HG03354 (cell line): ENCODE results near the gene SIRT7.
A peak's percentile ranks its signal among the peaks of the same experiment; 100 is the strongest.

Experiments used
- ATAC-seq: cut with Tn5 transposase; IDR thresholded peaks from one replicate; pipeline ENCODE4 v1.9.1; 2021; ENCODE audit warnings: mild to moderate bottlenecking; ENCODE audit not compliant: unreplicated experiment, poor library complexity, severe bottlenecking

Gene SIRT7

DNA sequence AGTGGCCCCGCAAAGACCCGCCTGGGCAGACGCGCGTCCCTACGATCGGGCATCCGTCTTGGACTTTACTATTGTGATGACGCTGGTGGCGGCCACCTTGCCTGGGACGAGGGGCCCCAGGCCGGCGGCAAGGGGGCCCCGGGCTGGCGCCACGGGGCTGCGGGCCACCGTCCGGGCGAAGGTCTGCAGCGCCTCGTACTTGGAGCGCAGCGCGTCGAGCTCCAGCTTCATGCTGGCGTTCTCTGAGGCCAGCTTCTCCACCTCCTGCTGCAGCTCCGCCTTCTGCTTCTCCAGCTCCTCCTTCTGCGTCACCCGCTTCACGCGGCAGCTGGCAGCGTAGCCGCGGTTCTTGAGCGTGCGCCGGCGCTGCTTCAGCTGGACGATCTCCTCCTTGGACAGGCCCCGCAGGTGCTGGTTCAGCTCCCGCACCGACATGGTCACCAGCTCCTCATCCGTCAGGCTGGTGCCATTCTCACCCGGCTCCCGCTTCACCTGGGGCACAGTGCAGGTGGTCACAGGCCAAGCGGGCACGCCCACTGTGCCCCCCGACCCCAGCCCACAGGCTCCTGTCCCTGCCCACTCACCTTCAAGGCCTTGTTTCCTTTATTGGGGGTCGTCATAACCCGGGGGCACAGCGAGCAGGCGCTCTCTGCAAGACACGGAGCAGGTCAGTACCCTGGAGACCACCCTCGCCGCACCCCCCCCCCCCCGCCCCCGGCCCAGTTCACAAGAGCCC, 4.8 kb upstream of the SIRT7 start:
- no peak for ATAC-seq

DNA sequence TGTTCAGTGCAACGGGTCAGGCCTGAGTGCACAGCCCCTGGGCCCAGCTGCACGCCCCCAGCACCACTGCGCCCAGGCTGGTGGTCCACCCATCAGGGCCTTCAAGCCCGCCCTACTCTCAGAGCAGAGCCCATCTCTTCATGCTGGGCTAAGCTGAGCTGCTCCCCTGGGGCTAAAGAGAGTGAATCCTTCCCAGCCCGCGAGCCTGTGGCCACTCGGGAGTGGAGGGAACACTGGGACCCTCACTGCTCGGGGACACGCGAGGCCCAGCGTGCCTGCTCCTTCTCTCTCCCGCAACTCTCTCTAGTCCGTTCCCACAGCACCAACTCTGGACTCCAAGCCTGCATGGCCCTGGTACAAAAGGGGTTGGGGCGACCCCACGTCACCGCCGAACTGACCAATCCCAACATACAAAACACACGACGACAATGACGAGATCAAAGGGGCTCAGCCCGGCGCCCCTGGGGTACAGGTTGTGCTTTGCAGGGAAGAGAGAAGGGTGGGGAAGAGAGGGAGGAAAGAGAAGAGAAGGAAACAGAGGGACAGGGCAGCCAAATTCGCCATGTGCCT, 4.1 kb upstream of the SIRT7 start:
- ATAC-seq, result no peak

DNA sequence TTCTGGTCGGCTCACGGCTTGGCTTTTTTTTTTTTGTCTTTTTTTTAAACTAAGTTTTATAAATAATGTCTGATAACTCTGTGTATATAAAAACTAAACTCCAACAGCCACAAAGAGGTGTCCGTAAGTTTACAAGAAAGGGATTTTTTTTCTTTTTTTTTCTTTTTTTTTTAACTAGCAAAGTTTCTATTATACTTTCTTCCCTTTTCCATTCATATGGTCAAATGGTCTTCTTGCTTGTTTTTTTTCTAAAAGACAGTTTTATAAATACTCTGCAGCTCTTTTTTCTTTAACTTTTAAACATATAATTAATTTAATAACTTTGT, 3.5 kb upstream of the SIRT7 start:
- ATAC-seq, result no peak

DNA sequence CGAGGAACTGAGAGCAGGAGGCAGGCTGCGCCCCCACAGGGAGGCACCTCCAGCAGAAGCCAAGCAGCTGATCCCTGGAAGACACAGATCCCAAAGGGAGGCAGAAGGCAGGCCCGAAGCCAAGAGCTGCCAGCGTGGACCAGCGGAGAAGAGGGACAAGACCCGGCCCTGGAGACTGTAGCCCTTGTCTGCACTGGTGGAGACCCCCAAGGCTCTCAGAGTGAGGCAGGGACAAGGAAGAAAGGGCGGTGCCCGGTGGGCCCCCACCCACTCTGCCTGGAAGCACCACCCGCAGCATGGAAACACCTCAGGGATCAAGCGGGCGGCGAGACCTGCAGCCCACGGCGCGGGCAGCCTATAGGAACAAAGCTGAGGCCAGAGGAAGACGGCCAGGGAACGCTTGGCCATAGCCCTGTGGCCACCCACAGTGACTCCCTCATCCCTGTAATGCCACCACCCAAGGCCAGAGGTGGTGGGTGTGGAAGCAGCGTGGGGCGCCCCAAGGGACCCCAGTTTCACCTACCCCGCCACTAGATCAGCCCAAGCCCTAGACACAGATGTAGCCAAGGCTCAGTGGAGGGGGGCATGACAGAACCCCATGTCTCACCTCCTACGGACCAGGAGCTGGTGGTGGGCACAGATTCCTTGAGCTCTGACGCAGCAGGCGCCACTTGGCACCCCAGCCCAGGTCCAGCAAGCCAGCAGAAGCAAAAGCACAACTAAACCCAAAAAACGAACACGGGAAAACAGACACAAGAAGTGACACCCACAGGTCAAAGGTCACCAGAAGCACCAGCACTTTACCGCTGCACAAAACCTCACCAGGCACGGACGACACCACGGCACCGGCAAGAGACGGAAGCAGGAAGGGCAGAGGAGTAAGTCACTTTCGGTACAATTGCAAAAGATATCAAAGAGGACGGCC, 2.9 kb upstream of the SIRT7 start:
- no peak for ATAC-seq

DNA sequence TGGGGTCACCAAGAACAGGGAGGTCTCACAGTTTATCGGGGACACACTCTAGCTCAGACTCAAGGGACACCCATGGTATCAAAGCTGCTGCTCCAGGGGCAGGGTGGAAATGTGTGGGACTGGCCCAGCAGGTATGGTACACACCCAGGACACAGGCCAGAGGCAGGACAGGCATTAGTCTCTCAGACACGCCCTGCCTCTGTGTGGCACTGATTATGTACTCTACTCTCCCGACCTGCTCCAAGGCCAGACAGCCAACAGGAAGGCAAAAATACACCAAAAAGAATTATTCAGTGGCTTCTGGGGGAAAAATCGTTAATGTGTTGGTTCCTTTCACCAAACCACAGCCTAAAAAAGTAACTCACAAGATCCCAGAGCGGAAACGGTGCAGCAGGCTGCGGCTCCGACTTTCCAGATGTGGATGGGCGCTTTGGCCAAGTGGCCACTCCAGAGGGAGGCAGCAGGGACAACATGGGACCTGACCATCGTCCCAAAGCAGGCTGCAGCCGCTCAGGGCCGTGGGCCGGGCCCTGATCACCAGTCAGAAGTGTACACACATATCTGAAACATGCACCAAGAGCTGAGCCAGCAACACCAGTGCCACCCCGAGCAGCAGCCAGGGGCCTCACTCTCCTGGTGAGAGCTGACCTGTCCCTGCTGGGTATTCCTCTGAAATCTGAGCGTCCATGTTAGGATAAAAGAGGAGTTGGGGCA, 1.0 kb upstream of the SIRT7 start:
- ATAC-seq, result no peak

DNA sequence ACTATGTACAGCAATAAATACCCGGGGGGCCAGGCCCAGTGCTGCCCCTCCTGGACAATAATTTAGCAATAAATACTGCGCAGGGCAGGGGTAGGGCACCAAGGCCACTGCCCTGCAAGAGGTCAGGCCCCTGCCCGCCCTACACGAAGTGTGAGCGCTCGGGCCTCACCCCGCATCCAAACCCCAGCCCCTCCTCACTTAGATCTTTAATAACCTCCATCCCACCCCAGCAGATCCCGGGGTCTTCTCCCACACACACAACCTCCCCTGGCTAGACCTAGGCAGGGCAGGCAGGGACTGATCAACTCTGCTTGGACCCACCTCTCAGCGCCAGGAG, 325 bp upstream of the SIRT7 start:
- ATAC-seq, result peak; percentile 37

DNA sequence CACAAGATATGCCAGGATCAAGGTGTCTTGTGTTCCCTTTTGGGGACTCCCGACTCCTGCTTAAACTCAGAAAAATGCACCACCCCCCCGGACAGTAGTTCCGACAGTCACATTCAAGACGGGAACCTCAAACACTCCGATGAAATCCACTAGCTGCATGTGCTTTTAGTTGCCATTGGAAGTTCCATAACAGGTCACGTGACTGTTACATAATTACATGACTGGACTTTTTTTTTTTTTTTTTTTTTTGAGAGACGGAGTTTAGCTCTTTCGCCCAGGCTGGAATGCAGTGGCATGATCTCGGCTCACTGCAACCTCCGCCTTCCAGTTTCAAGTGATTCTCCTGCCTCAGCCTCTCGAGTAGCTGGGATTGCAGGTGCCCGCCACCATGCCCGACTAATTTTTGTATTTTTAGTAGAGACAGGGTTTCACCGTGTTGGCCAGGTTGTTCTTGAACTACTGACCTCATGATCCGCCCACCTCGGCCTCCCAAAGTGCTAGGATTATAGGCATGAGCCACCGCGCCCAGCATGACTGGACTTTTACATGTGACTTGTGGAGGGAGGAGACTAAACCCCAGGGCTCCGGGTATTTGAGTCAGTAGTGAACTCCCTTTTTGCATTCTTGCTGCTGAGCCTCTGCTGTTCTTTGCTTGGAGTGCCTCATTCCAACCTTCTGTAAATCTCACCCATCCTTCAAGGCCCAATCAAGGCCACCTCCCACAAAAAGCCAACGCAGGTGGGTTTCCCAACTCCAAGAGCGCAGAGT, 1.6 kb downstream of the SIRT7 start:
- no peak for ATAC-seq

DNA sequence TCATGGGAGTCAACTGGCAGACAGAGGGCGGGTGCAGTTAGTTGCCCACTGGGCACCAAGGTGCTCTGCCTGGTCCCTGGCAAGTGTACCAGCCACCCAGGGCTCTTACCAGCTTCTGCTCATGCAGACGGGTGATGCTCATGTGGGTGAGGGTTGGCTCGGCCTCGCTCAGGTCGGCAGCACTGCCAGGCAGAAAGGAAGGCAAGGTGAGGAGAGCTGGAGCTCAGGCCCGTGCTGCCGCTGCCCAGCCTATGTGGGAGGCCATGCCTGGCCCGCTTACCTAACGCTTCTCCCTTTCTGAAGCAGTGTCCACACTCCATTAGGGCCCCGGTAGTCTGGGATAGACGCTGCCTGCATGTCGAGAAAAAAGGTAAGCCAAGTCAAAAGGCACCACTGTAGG, 2.6 kb downstream of the SIRT7 start:
- no peak for ATAC-seq

DNA sequence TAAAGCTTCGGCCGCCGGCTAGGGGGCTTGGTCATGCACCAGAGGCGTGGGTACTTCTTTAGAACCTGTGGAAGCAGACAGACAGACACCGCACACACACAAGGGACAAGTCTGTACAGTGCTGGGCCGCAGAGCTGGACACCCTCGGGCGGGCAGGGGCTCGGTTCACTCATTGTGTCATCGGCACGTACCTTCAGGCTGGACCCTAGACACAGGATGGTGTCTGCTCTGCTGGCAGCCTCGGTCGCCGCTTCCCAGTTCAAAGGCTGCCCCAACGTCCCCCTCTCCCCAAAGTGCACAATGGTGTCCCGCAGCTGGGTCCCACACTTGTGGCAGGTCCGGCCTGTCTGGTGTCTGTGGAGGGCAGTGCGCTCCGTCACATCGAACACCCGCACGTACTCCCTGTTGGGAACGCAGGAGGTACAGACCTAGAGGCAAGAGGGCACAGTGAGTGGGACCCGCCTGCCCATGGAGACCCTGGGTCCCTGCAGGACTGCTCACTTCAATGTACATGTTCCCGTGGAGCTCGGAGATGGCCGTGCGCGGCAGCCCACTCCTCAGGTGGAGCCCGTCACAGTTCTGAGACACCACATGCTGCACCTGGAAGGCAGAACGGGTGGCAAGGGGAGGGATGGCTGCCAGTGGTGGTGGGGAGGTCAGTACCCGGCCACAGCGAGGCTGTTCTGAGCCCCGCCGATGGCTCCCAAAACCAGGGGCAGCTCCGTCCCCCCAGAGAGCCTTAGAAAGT, 3.7 kb downstream of the SIRT7 start:
- ATAC-seq, result no peak

DNA sequence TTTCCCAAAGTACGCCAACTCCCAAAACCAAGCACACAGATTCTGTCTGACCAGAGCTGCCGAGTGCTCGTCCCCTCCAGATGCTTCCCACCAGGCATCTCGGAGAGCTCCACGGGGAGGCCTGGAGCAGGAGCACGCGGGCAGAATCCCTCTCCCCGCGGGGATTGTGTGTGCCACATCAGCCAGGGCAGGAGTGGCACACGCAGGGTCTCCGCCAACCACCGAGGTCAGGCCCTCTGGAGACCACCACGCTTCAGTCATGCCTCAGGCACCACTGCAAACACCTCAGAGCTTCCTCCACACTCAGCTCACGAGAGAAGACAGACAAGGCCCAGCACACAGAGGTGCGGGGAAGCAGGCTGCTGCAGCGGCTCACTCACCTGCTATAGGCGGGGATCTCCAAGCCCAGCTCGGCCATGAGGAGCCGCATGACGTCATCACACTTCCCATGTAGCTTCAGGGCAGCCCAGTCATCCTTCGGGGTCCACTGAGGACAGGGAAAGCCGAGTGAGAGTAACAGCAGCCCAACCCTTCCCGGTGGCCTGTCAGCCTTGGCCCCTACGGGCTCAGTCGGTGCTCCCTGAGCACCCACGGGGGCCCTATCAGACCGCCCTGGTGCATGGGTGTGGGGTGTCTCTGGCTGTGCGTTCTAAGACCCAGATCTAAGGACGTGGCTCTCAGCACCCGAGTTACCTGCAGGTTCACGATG, 4.4 kb downstream of the SIRT7 start:
- no peak for ATAC-seq

DNA sequence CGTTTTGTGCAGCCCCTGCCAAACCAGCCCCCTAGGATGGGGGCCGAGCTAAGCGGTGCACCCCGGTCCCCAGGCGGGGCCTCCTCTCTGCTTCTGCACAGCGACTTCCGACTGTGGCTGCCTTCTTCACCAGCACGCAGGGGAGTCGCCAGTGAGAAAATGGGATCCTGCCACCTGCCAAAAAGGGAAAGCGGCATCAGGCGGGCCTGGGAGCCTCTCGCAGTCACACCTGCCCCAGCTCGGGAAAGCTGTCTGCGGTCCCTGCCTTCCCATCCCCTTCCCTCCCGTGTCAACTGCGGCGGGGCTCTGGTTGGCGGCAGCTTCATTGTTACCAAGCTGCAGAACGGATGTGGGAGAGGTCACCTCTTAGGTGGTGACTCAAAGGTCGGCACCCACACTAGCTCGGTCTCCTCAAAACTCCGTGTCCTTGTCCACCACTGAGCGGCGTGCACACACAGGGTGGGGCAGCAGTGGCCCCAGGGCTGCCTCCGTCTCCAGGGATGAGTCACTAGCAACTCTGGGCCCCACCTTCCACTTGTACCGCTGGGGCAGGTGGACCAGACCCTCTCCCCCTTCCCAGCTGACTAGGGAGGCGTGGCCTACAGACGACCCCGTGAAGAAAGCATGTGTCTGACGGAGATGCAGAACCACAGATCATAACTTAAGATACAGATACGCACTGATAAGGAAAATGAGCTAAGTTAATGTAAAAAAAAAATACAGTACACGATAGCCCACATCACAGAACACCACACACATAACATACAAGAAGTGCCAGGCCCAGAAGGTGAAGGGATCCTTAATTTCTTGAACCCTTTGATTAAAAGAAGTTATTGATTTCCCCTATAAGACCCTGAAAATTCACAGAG, 5.3 kb downstream of the SIRT7 start:
- ATAC-seq, result no peak

DNA sequence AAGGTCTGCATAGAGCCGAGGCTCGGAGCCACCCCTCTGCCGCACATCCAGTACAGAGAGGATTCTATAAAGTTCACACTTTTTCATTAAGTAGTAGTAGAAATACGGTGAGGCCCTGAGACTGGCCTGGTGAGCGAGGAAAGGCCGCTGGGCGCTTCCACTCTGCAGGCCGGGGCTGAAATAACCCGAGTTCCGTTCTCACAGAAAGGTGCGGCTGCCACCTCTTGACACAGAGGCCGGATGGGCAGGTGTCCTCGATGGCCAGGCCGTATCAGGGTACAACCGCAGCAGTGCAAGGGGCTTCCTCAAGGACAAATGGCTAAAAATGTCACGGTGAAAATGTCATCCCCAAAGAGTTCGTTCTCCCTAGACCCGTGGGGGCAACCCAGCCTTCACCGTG, 6.0 kb downstream of the SIRT7 start:
- no peak for ATAC-seq

DNA sequence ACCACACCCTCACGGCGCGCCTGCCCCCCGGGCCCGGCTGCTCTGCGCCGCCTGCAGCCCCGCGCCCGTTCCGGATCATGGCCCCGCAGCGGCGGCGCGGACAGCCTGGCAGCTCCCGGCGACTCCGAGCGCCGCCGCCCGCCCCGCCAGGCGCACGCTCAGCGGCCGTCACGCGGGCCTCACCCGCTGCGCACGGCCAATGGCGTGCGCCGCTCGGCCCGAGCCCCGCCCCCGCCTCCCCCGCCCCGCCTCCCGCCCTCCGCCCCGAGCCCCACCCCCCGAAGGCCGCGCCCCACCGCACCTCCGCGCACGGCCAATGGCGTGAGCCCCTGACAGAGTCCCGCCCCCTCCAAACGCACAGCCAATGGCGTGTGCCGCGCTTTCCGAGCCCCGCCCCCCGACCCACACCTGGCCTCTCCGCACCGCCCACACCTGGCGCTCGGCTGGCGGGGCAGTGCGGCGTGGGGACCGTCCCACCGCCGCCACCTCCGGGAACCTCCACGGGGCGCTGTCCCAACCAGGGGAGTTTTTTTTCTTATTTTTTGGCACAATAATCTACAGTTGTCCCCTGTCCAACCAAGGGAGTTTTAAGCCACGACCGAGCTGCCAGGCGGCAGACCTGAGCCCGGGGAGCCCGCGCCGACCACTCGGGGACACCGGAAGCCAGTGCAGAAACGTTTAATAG, 6.6 kb downstream of the SIRT7 start, which contains the start of gene PCYT2:
Gene PCYT2 (minus strand): TSS at position 123 of the 685 bp plus-strand sequence. CDS start 44 bp downstream, at position 79.
- ATAC-seq, result peak; percentile 75

DNA sequence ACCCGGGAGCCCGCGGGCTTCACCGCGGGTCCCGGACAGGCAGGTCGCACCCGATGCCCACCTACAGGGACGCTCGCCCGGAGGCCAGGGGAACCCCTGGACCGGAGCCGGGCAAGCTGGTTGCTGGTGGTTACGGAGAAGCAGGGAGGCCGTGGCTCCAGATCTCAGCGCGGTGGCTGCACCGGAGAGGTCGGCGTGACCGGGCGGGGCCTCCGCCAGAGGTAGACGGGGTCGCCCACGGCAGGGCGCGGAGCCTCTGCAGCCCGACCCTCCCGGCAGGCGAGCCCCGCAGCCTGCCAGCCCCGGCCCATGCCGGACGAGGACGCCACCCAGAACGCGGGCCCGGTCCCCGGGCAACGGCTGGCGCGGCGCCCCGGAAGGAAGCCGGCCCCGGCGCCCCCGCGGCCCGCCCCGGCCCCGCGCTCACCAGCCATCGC, 7.1 kb downstream of the SIRT7 start:
- peak; percentile 37 for ATAC-seq

DNA sequence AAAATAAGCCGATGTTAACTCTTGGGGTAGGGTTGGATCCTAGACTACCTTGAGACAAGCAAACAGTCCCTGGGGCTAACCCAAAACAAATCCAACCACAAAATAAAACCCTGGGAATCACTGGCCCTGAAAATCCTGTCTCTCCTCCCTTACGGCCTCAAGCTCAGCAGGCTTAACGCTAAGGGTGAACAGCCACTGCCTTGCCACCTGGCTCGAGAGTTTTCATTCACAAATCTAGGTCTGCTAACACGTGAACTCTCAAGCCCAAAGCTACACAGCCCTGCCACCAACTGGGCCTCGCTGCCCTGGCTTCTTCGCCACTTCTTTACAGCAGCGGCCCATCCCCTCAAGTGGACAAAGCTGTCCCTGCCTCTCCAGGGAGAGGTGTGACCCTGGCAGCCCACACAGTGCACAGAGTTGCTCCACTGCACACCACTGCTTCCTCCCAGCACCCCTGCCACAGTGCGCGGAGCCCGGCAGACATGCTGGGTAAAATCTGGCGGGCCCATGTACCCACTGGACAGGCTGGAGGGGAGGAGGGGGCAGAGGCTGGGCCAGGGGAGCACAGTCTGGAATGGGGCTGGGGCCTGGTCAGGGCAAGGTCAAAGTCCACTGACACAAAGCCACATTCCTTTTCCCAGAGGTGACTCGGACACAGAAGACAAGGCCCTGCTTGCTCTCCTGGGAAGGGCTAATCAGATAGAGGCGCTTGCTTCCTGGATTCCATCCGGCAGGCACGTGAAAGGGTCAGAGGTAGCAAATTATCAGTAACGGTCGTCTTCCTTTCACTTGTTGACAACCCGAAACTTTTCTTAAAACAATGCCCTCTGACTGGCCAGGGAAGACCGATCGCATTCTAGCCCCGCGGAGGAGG, 7.8 kb downstream of the SIRT7 start:
- no peak for ATAC-seq

DNA sequence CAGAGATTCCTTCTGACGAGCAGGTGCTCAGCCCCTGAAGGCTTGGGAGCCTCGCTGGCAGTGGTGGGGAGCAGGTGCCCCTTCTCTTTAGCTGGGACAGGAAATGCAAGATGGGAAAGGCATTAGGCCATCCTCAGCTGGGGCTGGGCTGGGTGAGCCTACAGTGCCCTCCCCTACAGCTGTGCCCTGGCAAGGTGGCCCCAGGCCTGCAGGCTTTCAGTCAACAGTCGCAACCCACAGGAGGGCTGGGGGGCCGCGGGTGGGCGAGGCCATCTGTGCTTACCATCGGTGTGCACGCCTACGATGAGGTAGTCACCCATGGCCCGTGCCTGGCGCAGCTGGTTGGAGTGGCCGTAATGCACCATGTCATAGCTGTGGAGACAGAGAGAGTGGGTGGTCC, 8.7 kb downstream of the SIRT7 start:
- no peak for ATAC-seq
